ENCODE data around the gene HPCA.

GRCh38 chr1:32900371-32900955 is 14.2 kb downstream of the HPCA start:
- no peak for TF ChIP-seq RAD21 (IDR thresholded peaks at IDR 0.05; ENCODE audit: low read depth)
- TF ChIP-seq EP300 (IDR thresholded peaks at IDR 0.05; ENCODE audit: borderline replicate concordance) = no peak
- no peak for TF ChIP-seq TAF1 (IDR thresholded peaks at IDR 0.05; ENCODE audit: low read depth)
- TF ChIP-seq MAX (IDR thresholded peaks at IDR 0.05) = no peak
- TF ChIP-seq TEAD4 (IDR thresholded peaks at IDR 0.05) = no peak
- TF ChIP-seq USF1 (IDR thresholded peaks at IDR 0.05) = no peak
- no peak for TF ChIP-seq CREB1 (IDR thresholded peaks at IDR 0.05; ENCODE audit: low read depth)
- no peak for TF ChIP-seq EGR1 (IDR thresholded peaks at IDR 0.05)

All from Ishikawa (cell line).